GM18951 (cell line): ENCODE results near the gene TMEM233.
"Not testable (repeated sequence)": the region's sequence is repeated elsewhere in the genome, so short reads cannot be mapped to it uniquely, and the experiment has no call there.

Source experiments
- POLR2A ChIP-seq: IDR thresholded peaks from 4 replicates; pipeline ENCODE4 v1.6.1; 2011; ENCODE audit warnings: mild to moderate bottlenecking; ENCODE audit not compliant: insufficient read length, insufficient read depth; ENCODE audit errors: extremely low read depth
- in situ Hi-C: fragments of 300-500 bp; cut with MboI; formaldehyde crosslinking; loops from one replicate; pipeline ENCODE4 v1.12.0; 2022; ENCODE audit warnings: low sequenced_read_pairs, mixed read lengths, inconsistent platforms; ENCODE audit not compliant: unreplicated experiment

Gene TMEM233

DNA sequence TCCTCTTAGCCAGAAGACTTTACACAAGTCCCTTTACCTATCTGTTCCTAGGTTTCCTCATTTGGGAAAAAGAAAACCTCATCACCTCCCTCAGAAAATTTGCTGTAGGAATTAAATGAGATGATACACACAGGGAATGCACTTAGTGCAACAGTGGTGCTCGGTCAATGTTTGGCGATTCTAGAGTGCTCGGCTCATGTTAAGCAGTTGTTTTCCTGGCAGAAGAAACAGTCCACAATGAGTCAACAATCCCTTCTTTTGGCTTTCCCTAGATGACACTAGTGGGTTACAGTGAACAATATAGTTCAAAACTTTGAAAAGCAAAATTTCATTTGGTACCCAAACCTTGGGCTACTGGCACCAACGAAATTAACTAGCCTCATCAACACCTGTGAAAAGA is 3.9 kb upstream of the TMEM233 start:
- in situ Hi-C loops: no loop called here

DNA sequence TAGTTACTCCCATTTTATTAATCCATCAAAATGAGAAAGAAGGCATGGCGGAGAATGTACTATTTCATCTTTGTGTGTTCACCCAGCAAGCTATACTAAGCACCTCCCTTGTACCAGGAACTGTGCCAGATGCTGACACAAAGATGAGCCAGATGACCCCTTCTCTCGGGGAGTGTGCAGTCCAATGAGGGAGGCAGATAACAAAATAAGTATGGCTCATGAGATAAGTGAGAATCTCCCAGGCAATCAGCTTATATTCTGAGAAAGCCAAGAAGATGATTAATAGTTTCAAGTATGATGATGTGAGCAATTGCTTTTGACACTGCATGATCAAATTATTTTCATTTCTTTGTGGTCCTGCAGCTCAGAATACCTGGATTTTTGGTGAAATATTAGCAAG is 1.3 kb upstream of the TMEM233 start:
- in situ Hi-C loops: no loop called here
- no peak for TF ChIP-seq POLR2A

More for the DNA sequence above, 3.9 kb upstream of the TMEM233 start:
- no peak for TF ChIP-seq POLR2A

DNA sequence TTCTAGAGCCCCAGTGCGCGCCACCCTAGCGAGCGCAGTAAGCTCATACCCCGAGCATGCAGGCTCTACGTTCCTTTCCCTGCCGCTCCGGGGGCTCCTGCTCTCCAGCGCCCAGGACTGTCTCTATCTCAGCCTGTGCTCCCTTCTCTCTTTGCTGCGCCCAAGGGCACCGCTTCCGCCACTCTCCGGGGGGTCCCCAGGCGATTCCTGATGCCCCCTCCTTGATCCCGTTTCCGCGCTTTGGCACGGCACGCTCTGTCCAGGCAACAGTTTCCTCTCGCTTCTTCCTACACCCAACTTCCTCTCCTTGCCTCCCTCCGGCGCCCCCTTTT is 791 bp downstream of the TMEM233 start:
- no peak for TF ChIP-seq POLR2A
- in situ Hi-C loops: no loop called here

DNA sequence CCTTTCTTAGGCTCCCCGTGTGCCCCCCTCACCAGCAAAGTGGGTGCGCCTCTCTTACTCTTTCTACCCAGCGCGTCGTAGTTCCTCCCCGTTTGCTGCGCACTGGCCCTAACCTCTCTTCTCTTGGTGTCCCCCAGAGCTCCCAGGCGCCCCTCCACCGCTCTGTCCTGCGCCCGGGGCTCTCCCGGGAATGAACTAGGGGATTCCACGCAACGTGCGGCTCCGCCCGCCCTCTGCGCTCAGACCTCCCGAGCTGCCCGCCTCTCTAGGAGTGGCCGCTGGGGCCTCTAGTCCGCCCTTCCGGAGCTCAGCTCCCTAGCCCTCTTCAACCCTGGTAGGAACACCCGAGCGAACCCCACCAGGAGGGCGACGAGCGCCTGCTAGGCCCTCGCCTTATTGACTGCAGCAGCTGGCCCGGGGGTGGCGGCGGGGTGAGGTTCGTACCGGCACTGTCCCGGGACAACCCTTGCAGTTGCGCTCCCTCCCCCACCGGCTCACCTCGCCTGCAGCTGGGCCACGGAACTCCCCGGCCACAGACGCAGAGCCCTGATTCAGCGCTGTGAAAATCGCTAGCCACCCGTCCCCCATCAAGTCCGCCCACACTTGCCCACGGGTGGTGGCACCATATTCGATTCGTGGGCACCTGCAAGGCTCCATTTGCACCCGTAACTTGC is 1.3 kb downstream of the TMEM233 start:
- in situ Hi-C loops: no loop called here
- TF ChIP-seq POLR2A: no peak

DNA sequence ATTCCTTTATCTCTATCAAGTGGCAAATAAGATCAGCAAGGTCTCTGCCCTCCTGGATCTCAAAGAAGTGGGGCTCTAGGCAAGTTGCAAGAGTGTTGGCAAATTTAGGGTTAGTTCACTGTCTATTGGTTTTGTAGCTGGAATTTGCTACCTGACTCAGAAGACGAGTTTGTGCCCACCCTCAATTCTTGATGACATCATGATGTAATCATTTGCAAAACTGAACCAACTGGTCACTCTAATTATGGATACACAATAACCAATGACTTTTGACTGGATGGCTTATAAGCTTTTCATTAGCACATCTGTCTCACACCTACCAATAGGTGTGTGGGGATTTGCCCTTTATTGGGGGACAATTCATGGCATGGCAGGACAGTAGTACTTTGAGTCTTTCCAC is 4.6 kb downstream of the TMEM233 start:
- in situ Hi-C loops: no loop called here
- TF ChIP-seq POLR2A: no peak

DNA sequence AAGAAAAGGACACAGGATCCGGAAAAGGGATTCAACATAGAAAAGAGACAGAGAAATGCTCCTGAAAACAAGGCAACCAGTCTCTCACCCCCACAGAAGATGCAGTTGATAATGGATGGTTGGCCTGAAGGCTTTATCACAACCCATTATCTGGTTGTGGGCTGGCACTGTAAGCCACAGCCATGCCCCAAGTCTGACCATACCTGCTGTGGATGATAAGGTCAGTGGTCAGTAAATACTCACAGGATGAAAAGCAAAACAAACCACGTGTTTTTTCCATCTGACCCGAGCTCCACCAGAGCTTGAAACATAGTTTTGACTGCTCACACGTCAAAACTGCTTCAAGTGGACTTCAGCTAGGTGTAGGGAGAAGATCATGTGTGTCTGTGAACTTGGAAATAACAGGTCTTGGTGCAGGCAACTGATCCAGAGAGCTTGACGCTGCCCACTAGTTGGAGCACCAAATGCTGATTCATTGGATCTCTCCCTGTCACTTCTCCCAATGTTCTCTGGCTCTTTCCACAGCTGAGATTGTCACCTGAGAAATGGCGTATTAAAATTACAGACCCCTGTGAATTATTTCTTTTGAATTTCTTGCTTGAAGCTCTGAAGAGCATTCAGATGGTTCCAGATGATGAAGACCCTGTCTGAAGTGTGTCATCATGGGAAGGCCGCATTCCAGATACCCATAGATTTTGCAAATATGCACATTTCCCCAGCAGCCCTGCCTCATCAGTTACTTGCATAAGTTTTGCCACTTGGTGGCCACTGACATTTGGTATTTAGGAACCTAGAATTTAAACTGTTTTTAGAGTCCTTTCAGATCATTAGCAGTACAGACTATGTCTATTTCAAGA is 8.5 kb downstream of the TMEM233 start:
- TF ChIP-seq POLR2A: no peak
- in situ Hi-C loops: no loop called here

DNA sequence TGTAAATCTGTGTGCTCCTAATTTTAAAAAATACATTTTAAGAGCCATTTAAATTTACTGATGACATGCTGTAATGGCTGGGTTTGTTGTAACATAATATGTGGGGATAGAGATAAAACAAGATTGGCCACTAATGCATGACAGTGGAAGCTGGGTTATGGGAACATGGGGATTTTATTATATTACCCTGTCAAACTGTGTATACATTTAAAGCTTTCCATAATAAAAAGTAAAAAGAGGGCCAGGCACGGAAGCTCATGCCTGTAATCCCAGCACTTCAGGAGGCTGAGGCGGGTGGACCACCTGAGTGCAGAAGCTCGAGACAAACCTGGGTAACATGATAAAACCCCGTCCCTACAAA is 9.1 kb downstream of the TMEM233 start:
- in situ Hi-C loops: no loop called here
- no peak for TF ChIP-seq POLR2A

DNA sequence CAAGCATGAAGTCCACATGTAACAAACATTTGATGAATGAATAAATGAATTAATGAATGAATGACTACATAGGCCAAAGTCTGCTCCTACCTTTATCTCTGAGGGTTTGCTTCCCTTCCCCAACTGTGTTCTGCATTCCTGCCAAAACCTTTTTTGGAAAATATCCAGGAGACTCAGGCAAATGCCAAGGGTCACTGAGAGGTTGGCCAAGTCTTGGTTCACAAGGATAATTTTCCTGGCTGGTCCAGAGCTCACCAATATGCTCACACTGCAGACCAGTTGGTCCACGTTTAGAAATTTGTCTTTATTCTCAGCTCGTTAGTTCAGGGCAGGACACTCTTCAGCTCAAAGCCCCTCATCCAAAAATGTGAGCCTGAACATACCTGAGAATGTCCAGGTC is 10.2 kb downstream of the TMEM233 start:
- TF ChIP-seq POLR2A: no peak
- in situ Hi-C loops: no loop called here

DNA sequence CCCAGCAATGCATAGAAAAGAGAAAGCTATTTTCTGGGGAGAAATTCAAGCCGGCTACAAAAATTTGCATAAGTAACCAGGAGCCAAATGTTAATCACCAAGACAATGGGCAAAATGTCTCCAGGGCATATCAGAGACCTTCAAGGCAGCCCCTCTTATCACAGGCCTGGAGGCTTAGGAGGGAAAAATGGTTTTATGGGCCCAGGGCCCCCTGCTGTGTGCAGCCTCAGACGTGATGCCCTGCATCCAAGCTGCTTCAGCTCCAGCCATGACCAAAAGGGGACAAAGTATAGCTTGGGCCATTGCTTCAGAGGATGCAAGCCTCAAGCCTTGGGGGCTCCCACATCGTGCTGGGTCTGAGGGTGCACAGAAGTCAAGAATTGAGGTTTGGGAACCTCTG is 15.8 kb downstream of the TMEM233 start:
- no peak for TF ChIP-seq POLR2A
- in situ Hi-C loops: no loop called here

DNA sequence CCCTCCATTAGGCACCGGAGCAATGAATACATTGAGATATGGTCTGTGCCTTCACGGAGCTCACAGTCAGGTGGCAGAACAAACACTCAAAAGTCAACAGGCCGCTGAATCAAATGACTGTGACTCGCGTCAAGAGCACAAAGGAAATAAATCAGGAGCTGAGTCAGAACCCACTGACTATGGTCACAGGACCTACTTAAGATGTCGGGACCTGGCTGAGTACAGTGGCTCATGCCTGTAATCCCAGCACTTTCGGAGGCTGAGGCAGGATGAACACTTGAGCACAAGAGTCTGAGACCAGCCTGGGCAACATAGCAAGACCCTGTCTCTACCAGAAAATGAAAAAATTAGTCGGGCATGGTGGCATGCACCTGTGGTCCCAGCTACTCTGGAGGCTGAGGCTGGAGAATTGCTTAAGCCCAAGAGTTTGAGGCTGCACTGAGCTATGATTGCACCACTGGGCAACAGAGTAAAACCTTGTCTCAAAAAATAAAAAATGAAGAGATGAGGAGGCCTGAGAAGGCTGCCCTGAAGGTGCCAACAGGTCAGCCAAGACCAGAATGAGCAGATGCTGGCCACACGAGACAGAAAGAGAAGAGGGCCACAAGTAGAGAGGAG is 19.9 kb downstream of the TMEM233 start:
- in situ Hi-C loops: no loop called here
- TF ChIP-seq POLR2A: no peak

DNA sequence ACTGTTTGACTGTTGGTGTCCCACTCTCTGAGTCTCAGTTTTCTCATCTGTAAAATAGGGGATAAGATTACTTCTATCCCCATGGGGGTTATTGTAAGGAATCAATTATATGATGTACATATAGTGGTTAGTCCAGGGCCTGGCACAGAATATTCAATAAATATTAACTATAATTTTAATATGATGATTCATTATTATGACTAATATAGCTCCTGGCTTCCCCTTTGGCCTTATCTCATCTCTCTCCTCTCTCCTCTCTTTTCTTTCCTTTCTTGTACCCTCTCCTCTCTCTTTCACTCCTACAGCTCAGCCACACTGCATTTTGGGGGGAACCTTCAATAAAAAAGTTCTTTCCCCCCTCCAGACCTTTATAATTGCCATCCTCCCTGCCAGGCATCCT is 21.1 kb downstream of the TMEM233 start:
- TF ChIP-seq POLR2A: no peak
- in situ Hi-C loops: no loop called here

DNA sequence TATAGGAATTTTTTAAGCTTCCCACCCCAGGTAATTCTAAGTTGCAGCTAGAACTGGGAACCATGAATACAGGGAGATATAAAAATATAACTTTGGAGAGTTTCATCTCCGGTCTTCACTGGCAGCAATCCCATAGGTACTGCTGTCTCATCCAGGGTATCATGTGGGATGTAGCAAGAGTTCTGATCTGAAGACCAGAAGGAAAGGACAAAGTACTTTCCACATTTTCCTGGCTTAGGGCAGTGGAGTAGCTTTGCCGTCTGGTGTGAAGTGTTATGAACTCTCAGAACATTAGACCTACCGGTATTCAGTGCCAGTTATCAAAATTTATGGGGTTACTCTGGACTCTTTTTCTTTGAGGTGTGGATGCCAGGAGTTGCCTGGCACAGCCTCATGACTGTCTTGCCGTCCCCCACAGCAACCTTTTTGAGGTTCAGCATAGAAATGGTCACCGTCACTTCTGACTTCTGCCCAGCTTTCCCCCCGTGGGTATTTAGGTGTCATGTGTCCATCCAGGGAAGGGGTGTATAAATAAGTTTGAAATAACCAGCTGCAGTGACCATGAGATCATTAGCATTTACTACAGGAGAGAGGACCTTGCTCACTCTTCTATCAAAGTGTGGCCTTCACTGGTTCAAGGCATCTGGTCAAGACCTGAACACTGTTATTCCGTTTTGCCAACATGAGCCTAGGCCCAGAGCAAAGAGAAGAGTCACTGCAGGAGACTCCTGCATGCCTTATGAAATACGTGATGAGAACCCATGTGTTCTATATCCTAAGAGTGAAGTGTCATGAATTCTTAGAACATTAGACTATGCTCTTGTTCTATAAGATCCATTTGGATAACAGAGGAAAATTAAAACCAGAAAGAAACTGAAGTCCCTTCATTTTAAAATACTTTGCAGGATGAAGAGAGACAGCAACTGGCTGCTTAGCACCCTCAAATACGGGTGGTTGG is 22.2 kb downstream of the TMEM233 start:
- TF ChIP-seq POLR2A: no peak
- in situ Hi-C loops: no loop called here

DNA sequence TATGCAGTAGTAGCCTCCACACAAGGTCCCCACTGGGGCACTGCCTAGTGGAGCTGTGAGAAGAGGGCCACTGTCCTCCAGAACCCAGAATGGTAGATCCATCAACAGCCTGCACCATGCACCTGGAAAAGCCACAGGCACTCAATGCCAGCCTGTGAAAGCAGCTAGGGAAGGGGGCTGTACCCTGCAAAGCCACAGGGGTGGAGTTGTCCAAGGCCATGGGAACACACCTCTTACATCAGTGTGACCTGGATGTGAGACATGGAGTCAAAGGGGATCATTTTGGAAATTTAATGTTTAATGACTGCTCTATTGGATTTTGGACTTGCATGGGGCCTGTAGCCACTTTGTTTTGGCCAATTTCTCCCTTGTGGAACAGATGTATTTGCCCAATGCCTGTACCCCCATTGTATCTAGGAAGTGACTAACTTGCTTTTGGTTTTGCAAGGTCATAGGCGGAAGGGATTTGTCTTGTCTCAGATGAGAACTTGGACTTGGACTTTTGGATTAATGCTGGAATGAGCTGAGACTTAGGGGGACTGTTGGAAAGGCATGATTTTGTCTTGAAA is 24.8 kb downstream of the TMEM233 start:
- in situ Hi-C loops: not testable (repeated sequence)
